ENCODE measurements around the gene SMCHD1. TPM values are rescaled to one million over a fixed set of nuclear protein-coding genes. Genes with fewer than 3 reads are reported as not detected.
A peak's percentile ranks its signal among the peaks of the same experiment; 100 is the strongest.

Gene SMCHD1
- total RNA-seq, 1 donor from 2014 or later: 29.7 TPM

- Histone ChIP-seq H4K20me1 (ENCODE audit: insufficient read depth, low read length) (peaks cover 4% of the 10 kb centered on the region), H3K4me3 (ENCODE audit: insufficient read depth, low read depth, low read length) (no peak overlapping the region), H3K9me3 (ENCODE audit: insufficient read depth, low read depth, low read length) (no peaks in the 10 kb centered on the region), H3K4me2 (ENCODE audit: low read length) (no peak overlapping the region), H3K36me3 (ENCODE audit: insufficient read depth, low read length) (no peaks in the 10 kb centered on the region), H3K9ac (ENCODE audit: low read length) (no peak overlapping the region), H2AFZ (ENCODE audit: low read depth, low read length) (no peak overlapping the region), H3K27me3 (ENCODE audit: insufficient read depth, low read length) (no peaks in the 10 kb centered on the region), H3K79me2 (ENCODE audit: insufficient read depth, low read length) (peaks cover 11% of the 10 kb centered on the region), H3K4me1 (ENCODE audit: insufficient read depth, low read length) (peaks cover 8% of the 10 kb centered on the region), H3K27ac (ENCODE audit: low read depth, low read length) (no peak overlapping the region)
- no peak for DNase-seq (ENCODE audit: low read depth)
- H3K27me3 Mint-ChIP-seq (ENCODE audit: low read depth, unreplicated experiment): peaks cover 7% of the 10 kb centered on the region
- H3K27ac Mint-ChIP-seq (ENCODE audit: unreplicated experiment): no peak overlapping the region
- no peak overlapping the region for H3K4me3 Mint-ChIP-seq (ENCODE audit: unreplicated experiment)
- H3K36me3 Mint-ChIP-seq (ENCODE audit: low read depth, unreplicated experiment): no peaks in the 10 kb centered on the region
- FAIRE-seq: no peak
- TF ChIP-seq CTCF (IDR thresholded peaks at IDR 0.05; ENCODE audit: insufficient read depth, low read depth, low read length) (no peak), EZH2 (IDR thresholded peaks at IDR 0.05; ENCODE audit: insufficient read depth, low read length) (no peak)
- H3K4me1 Mint-ChIP-seq (ENCODE audit: low read depth, unreplicated experiment): no peaks in the 10 kb centered on the region
- H3K9me3 Mint-ChIP-seq (ENCODE audit: unreplicated experiment): no peaks in the 10 kb centered on the region
Observed at GRCh38 chr18:2651981-2652380, 3.5 kb upstream of the SMCHD1 start.

GRCh38 chr18:2653467-2653866 is 2.1 kb upstream of the SMCHD1 start:
- no peak overlapping the region for H3K4me2 ChIP-seq (ENCODE audit: low read length)
- peaks cover 8% of the 10 kb centered on the region for H3K4me1 ChIP-seq (ENCODE audit: insufficient read depth, low read length)
- no peak overlapping the region for H3K4me3 ChIP-seq (ENCODE audit: insufficient read depth, low read depth, low read length)
- no peak overlapping the region for H2AFZ ChIP-seq (ENCODE audit: low read depth, low read length)
- no peaks in the 10 kb centered on the region for H3K9me3 ChIP-seq (ENCODE audit: insufficient read depth, low read depth, low read length)
- no peaks in the 10 kb centered on the region for H3K27me3 ChIP-seq (ENCODE audit: insufficient read depth, low read length)
- DNase-seq (ENCODE audit: low read depth) (no peak), FAIRE-seq (no peak)
- peaks cover 12% of the 10 kb centered on the region for H4K20me1 ChIP-seq (ENCODE audit: insufficient read depth, low read length)
- H3K9me3 Mint-ChIP-seq (ENCODE audit: unreplicated experiment): no peaks in the 10 kb centered on the region
- peaks cover 5% of the 10 kb centered on the region for H3K4me1 Mint-ChIP-seq (ENCODE audit: low read depth, unreplicated experiment)
- no peaks in the 10 kb centered on the region for H3K36me3 Mint-ChIP-seq (ENCODE audit: low read depth, unreplicated experiment)
- H3K36me3 ChIP-seq (ENCODE audit: insufficient read depth, low read length): no peaks in the 10 kb centered on the region
- no peak for TF ChIP-seq EZH2 (IDR thresholded peaks at IDR 0.05; ENCODE audit: insufficient read depth, low read length)
- no peak for TF ChIP-seq CTCF (IDR thresholded peaks at IDR 0.05; ENCODE audit: insufficient read depth, low read depth, low read length)
- no peak overlapping the region for H3K9ac ChIP-seq (ENCODE audit: low read length)
- peaks cover 26% of the 10 kb centered on the region for H3K79me2 ChIP-seq (ENCODE audit: insufficient read depth, low read length)
- no peak overlapping the region for H3K27ac Mint-ChIP-seq (ENCODE audit: unreplicated experiment)
- peak overlapping the region; percentile 68 for H3K4me3 Mint-ChIP-seq (ENCODE audit: unreplicated experiment)
- H3K27me3 Mint-ChIP-seq (ENCODE audit: low read depth, unreplicated experiment): peaks cover 7% of the 10 kb centered on the region
- H3K27ac ChIP-seq (ENCODE audit: low read depth, low read length): no peak overlapping the region

GRCh38 chr18:2654169-2654927 is 1.2 kb upstream of the SMCHD1 start:
- H3K4me3 Mint-ChIP-seq (ENCODE audit: unreplicated experiment): peak overlapping the region; percentile 87
- Histone ChIP-seq H3K27ac (ENCODE audit: low read depth, low read length) (peak overlapping the region; percentile 91), H4K20me1 (ENCODE audit: insufficient read depth, low read length) (peaks cover 17% of the 10 kb centered on the region), H3K9ac (ENCODE audit: low read length) (peak overlapping the region; percentile 93), H3K4me3 (ENCODE audit: insufficient read depth, low read depth, low read length) (peak overlapping the region; percentile 71), H3K9me3 (ENCODE audit: insufficient read depth, low read depth, low read length) (no peaks in the 10 kb centered on the region), H3K4me1 (ENCODE audit: insufficient read depth, low read length) (peaks cover 8% of the 10 kb centered on the region), H3K4me2 (ENCODE audit: low read length) (peak overlapping the region; percentile 89), H2AFZ (ENCODE audit: low read depth, low read length) (peak overlapping the region; percentile 89), H3K36me3 (ENCODE audit: insufficient read depth, low read length) (no peaks in the 10 kb centered on the region), H3K27me3 (ENCODE audit: insufficient read depth, low read length) (no peaks in the 10 kb centered on the region), H3K79me2 (ENCODE audit: insufficient read depth, low read length) (peaks cover 35% of the 10 kb centered on the region)
- H3K27me3 Mint-ChIP-seq (ENCODE audit: low read depth, unreplicated experiment): peaks cover 7% of the 10 kb centered on the region
- H3K4me1 Mint-ChIP-seq (ENCODE audit: low read depth, unreplicated experiment): peaks cover 9% of the 10 kb centered on the region
- no peak overlapping the region for H3K27ac Mint-ChIP-seq (ENCODE audit: unreplicated experiment)
- FAIRE-seq (peak; percentile 17), DNase-seq (ENCODE audit: low read depth) (peak; percentile 32)
- no peaks in the 10 kb centered on the region for H3K9me3 Mint-ChIP-seq (ENCODE audit: unreplicated experiment)
- no peaks in the 10 kb centered on the region for H3K36me3 Mint-ChIP-seq (ENCODE audit: low read depth, unreplicated experiment)
- TF ChIP-seq EZH2 (IDR thresholded peaks at IDR 0.05; ENCODE audit: insufficient read depth, low read length) (no peak), CTCF (IDR thresholded peaks at IDR 0.05; ENCODE audit: insufficient read depth, low read depth, low read length) (no peak)
